Cerebellar nuclear complex (tissue), 1 donor: Measurements from ENCODE around the gene DGKH.
"Not testable (repeated sequence)": the region's sequence is repeated elsewhere in the genome, so short reads cannot be mapped to it uniquely, and the experiment has no call there.

ENCODE experiments used
- DNase-seq, 2 experiments: peaks; one replicate each; lab custom pipeline; 2025; lab: John Stamatoyannopoulos, UW

The DGKH gene

DNA sequence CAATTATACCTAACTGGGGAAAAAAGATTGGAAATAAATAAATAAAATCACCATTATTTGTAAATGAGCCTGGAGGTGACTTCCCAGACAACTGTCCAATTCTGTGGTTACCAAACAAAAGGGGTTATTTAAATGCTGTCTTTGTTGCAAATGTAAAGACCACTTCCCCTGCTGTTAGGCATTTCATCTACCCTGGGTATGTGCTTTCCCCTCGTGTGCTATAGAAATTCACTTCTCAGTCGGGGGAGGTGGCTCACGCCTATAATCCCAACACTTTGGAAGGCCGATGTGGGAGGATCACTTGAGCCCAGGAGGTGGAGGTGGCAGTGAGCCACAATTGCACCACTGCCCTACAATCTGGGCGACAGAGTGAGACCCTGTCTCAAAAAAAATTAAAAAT lies 121.6 kb downstream of the DGKH start:
- no peak for DNase-seq

DNA sequence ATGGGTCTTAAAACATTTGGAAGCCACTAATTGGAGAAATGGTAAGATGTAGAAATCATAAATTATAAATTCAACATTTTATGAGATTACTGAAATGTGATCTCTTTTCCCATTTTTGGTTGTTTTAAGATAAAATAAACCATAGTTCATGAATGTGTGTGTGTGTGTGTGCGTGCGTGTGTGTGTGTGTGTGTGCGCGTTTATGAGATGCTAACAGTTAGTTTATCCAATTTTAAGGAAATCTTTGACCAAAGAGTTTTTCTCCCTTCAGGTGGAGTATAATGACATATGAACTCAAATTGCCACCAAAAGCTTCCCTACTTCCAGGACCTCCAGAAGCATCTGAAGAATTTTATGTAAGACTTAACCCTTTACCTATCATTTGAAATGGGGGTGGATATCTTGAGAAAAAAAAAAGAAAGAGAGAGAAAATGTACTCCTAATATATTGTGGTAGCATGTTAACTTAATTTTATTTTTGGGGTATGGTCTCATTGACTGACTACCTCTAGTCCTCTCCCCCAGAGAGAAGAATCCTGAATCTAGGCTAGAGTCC lies 125.4 kb downstream of the DGKH start:
- DNase-seq = no peak

DNA sequence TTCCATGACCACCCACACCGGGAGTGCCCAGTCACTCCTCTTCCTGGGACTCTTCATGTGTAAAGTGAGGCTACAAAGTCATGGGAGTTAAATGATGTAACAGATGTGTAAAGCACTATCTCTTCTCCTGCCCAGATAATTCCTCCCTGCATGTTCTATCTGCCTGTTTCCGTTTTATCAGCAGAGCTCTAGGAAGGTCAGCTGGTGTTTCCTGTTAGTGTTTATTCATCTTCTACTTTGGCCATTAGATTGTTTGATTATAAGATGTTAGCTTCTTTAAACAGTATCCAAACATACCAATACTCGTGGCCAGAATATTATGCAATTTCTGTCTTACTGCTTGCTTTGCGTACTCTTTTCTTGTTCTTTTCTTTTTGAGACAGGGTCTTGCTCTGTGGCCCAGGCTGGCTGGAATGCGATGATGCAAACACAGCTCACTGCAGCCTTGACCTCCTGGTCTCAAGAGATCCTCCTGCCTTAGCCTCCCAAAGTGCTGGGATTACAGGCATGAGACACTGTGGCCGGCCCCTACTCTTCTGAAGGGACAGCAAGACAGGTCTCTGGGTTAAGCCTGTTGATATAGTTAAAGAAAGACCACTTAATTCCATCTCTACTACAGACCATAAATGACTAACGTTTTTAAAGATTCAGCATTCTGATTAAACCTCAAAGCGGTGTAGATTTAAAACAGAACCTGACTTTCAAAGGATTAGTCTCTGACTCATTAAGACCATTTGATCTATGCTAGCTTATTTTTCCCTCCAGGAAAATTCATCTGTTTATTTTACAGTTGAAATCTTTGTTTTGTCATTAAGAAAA lies 126.1 kb downstream of the DGKH start:
- no peak for DNase-seq

DNA sequence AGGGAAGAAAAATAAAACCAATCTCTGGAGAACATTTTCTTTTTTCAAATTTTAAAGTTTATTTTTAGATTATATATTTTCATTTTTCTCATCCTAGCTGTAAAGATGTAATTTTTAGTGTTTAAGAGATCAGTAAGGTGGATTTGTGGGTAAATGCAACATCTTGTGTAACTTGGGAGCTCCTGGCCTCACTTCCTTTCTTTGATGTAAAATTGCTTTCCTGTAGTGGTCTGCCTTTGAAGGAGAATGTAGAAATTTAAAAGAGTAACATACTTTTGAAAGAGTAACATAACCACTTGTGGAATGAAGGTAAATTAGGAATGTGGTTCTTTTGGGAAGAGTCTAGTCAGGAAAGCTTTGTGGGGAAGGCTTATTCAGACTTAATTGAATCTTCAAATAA lies 127.8 kb downstream of the DGKH start:
- DNase-seq = no peak

DNA sequence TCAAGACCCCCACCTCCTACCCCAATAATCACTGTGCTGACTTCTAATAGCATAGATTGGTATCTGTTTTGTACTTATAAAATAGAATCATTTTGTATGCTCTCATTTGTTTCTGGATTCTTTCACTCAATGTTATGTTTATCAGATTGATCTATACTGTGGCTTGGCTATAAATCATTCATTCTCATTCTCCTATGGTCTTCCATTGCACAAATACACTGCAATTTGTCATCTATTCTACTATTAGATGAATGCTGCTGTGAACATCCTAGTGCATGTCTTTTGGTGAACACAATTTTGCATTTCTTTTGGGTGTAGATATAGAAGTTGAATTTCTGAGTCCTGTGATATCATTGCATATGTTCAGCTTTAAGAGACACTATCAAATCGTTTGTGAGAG lies 128.7 kb downstream of the DGKH start:
- DNase-seq = no peak

GRCh38 chr13:42181381-42181953 lies 133.0 kb downstream of the DGKH start:
- no peak for DNase-seq

- DNase-seq = no peak
Measured at GRCh38 chr13:42189061-42189460, 140.6 kb downstream of the DGKH start.

GRCh38 chr13:42190529-42190928 lies 142.1 kb downstream of the DGKH start:
- DNase-seq = no peak

DNA sequence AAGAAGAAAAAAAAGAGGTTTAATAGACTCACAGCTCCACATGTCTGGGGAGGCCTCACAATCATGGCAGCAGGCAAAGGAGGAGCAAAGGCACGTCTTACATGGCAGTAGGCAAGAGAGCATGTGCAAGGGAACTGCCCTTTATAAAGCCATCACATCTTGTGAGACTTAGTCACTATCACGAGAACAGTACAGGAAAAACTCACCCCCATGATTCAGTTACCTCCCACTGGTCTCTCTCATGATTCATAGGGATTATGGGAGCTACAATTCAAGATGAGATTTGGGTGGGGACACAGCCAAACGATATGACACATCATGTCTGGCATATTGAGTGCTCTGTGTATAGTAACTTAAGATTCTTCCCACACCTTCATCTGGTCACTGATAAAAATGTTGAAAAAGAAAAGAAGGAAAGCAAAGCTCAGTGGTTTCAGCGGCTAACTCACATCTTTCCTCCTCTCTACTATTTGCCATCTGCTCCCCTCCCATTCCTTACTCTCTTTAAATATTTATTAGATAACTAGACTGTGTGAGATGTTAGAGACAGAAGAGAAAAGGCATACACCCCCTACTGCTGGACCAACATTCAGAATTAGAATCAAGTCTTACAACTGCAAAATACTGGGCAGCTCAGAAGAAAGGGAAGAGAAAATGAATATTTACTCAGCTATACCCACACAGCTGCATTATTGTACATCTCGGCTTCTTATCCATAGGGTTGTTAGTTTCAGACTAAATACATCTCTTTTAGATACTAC lies 163.4 kb downstream of the DGKH start:
- no peak for DNase-seq

DNA sequence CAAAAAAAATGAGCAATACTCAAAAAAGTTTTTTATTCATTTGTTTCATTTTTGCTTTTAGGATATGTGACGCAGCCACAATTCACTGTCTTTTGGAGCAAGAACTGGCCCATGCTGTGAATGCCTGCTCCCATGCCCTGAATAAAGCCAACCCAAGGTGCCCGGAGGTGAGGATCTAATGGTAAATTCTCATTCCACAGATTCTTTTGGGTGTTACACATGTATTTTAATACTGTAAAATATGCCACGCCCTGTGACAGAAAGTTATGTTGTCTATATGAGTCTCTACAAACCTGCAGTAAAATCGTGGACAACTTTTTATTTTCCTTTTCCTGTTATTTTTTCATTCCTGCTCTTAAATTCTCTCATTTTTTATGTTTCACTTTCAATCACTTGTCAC lies 166.0 kb downstream of the DGKH start:
- no peak for DNase-seq

GRCh38 chr13:42215578-42216421 lies 167.4 kb downstream of the DGKH start:
- DNase-seq = no peak

GRCh38 chr13:42216422-42216735 lies 167.9 kb downstream of the DGKH start:
- DNase-seq = no peak

GRCh38 chr13:42218576-42218975 lies 170.1 kb downstream of the DGKH start:
- peak in 1 of 2 experiments; percentile 77 for DNase-seq

DNA sequence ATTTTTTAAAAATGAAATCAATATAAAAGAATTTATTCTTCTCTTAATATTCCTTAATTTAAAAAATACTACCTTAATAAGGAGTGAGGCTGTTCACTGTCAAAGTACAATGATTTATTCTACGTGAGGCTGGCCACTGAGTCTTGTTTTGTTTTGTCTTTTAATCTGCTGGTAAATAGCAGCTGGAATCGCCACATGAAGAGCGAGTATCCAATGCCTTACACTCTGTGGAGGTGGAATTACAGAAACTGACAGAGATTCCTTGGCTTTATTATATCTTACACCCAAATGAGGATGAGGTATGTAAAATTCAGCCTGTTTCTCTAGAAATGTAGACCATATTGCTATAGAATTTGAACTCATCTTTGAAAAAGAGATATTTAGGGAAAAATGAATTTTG lies 170.6 kb downstream of the DGKH start:
- DNase-seq = no peak

- no peak for DNase-seq
Measured at GRCh38 chr13:42219876-42220275, 171.4 kb downstream of the DGKH start.

DNA sequence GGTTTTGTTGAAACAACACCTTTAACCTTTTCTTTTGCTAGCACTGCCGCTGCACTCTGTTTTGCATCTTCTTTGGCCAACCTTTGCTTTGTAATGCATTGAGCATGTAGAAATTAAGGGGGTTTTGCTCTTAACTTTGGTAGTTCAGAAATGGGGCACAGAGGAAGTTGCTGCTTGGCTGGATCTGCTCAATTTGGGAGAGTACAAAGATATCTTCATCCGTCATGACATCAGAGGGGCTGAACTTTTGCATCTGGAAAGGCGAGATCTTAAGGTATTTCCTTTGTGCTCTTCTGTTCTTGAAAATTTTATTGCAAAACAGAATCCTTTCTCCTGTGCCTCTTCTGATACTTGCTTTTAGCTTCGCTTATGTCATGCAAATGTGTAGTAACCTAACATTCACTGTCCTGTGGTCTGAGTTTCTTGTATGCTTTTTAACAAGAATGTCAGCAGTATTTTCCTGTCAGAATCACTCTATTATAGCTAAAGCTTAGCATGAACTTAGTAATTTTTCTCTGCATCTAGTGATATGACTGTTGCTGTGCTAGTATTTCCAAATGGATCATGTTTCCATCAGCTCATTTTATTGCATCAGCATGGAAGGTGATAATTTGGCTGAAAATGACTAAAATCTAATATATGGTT lies 172.8 kb downstream of the DGKH start:
- no peak for DNase-seq

- no peak for DNase-seq
Measured at GRCh38 chr13:42223681-42224080, 175.2 kb downstream of the DGKH start.

DNA sequence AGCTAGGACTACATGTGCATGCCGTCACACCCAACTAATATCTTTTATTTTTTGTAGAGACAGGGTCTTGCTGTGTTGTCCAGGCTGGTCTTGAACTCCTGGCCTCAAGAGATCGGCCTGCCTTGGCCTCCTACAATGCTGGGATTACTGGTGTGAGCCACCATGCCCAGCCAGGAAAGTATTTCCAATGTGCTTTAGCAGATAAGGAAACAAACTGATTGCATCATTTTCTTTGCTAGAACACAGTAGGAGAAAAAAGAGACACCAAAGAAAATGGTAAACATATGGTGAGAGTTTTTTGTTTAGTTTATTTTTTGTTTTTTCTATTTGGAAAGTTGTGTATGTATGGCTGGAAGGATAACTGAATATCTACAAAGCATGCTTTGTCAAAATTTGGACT lies 176.6 kb downstream of the DGKH start:
- no peak for DNase-seq

- not testable (repeated sequence) for DNase-seq
Measured at GRCh38 chr13:42226759-42227158, 178.3 kb downstream of the DGKH start.

GRCh38 chr13:42228527-42228926 lies 180.1 kb downstream of the DGKH start:
- DNase-seq = no peak

GRCh38 chr13:42229287-42229686 lies 180.8 kb downstream of the DGKH start:
- DNase-seq = no peak
